HepG2 (cell line): ENCODE results near the gene TRAP1. TPM values are rescaled to one million over a fixed set of nuclear protein-coding genes. Genes with fewer than 3 reads are reported as not detected.

Source experiments
- BORCS8-MEF2B ChIP-seq: sonication (generic); formaldehyde crosslinking; IDR thresholded peaks from 2 replicates; pipeline ENCODE4 v1.8.0; 2022; ENCODE audit warnings: mild to moderate bottlenecking, missing genetic modification reagents
- BRCA1 ChIP-seq: sonication (generic); formaldehyde crosslinking; IDR thresholded peaks from 2 replicates; pipeline ENCODE4 v1.4.0; 2020; ENCODE audit warnings: missing genetic modification reagents
- FOXA1 ChIP-seq, 2 experiments: fragments of 450-650 bp in 1 of 2; sonication (generic) in 1 of 2; formaldehyde crosslinking in 1 of 2; IDR thresholded peaks; 2 replicates each; pipeline versions ENCODE4 v1.4.0 to v1.6.1; 2016 to 2020; ENCODE audit warnings: missing genetic modification reagents in 1 of 2
- MTA1 ChIP-seq: sonication (generic); formaldehyde crosslinking; IDR thresholded peaks from 2 replicates; pipeline ENCODE4 v1.4.0; 2020; ENCODE audit warnings: missing genetic modification reagents, mild to moderate bottlenecking, borderline replicate concordance
- PPARG ChIP-seq: conservative IDR thresholded peaks from 2 replicates; pipeline ENCODE4 v1.6.1; 2016; ENCODE audit warnings: missing biosample characterization, missing genetic modification reagents
- RCOR2 ChIP-seq: IDR thresholded peaks from 2 replicates; pipeline ENCODE4 v1.6.1; 2016; ENCODE audit warnings: missing biosample characterization, missing genetic modification reagents
- ZBTB1 ChIP-seq: sonication (generic); formaldehyde crosslinking; IDR thresholded peaks from 2 replicates; pipeline ENCODE4 v1.4.0; 2020; ENCODE audit warnings: missing genetic modification reagents, borderline replicate concordance
- ZBTB38 ChIP-seq: sonication (generic); formaldehyde crosslinking; IDR thresholded peaks from 2 replicates; pipeline ENCODE4 v1.5.1; 2020; ENCODE audit warnings: mild to moderate bottlenecking, missing genetic modification reagents
- ZBTB42 ChIP-seq: sonication (generic); formaldehyde crosslinking; IDR thresholded peaks from 2 replicates; pipeline ENCODE4 v1.5.0; 2020; ENCODE audit warnings: mild to moderate bottlenecking, missing genetic modification reagents
- polyA plus RNA-seq, 8 experiments: library from polyadenylated mRNA; depleted of rRNA in 3 of 8; stranded (reverse) in 7 of 8; unstranded in 1 of 8; fragments of >200 nt; fragmentation: Illumina TruSeq in 4 of 8; extraction: Trizol in 4 of 8; gene quantifications; 2 replicates each; pipeline versions ENCODE4 v1.2.1 to v1.2.3, GENCODE V29; 2011 to 2016; ENCODE audit warnings: low read depth in 4 of 8, missing spikeins in 1 of 8, mixed read lengths in 1 of 8; ENCODE audit not compliant: insufficient read depth in 1 of 8
- total RNA-seq, 5 experiments: library from RNA; depleted of rRNA; stranded (reverse); fragments of >200 nt; fragmentation: Illumina TruSeq; extraction: Trizol; gene quantifications; 2 replicates each; pipeline ENCODE4 v1.2.3, GENCODE V29; 2016; ENCODE audit warnings: low read depth in 1 of 5
- TF ChIP-seq, protein P1 (sequence below): sonication (generic); formaldehyde crosslinking; IDR thresholded peaks from 2 replicates; pipeline ENCODE4 v1.4.0; 2020; ENCODE audit warnings: missing genetic modification reagents, mild to moderate bottlenecking, borderline replicate concordance
- TF ChIP-seq, protein P2 (sequence below): sonication (generic); formaldehyde crosslinking; IDR thresholded peaks from 2 replicates; pipeline ENCODE4 v1.4.0; 2020; ENCODE audit warnings: mild to moderate bottlenecking, missing genetic modification reagents
- TF ChIP-seq, protein P3 (sequence below): sonication (generic); formaldehyde crosslinking; IDR thresholded peaks from 2 replicates; pipeline ENCODE4 v1.4.0; 2020; ENCODE audit warnings: missing genetic modification reagents
- TF ChIP-seq, protein P4 (sequence below), 2 experiments: fragments of 450-650 bp in 1 of 2; sonication (generic) in 1 of 2; formaldehyde crosslinking; IDR thresholded peaks; 2 replicates each; pipeline versions ENCODE4 v1.5.0 to v1.8.0; 2020 to 2022; ENCODE audit warnings: mild to moderate bottlenecking in 1 of 2, missing genetic modification reagents in 1 of 2

TRAP1 gene
- total and polyA plus RNA-seq, 2 of the 13 experiments (the other 11 are each of a cell fraction or from before 2014, with no cell fraction given), result 127 to 240 TPM

DNA sequence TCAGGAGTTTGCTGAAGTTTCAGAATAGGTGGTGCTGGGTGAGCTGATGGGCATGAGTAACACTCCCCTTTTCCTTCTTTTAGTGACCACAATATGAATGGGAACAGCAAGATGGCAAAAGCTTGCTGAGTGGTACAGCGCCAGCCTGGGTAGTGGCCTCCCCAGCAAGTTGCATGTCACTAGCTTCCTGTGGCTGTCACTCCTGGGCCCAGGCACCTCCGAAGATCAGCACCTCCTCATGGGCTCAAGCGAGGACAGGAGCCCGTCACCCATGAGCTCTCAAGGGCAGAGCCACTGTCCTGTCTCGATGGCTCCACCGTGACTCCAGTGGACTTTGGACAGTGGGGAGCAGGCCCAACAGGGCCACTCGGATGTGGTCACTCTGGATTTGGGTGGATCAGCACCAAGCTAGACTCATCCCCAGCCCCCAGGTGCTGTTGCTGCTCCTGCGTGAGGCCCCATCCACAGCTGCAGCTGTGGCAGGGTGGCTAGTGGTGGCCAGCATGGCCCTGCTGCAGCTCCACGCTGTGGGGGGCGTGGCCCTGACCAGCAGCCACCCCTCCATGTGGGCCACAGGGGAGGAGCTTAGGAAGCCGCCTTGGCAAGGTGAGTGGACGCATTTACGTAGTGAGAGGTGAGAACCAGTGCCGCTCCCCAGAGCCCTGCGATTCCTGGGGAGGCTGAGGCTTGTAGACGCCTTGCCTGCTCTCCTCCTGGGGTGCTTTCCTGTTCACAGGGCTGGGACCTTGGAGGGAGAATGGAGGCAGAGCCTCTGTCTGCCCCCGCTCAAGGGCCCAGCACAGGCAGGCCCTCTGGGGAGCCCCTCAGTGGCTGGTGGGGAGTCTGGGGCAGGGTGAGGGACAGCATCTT is 76.5 kb downstream of the TRAP1 start (continued):
- TF ChIP-seq ZBTB1 (no peak), FOXA1 (IDR thresholded peaks at IDR 0.05) (no peak), FOXA1 (CRISPR knock-in tag; IDR thresholded peaks at IDR 0.05) (no peak), BRCA1 (CRISPR knock-in tag) (no peak), PPARG (CRISPR knock-in tag) (0 out of 2 replicates have a peak, but pooled peaks have one; percentile 5), MTA1 (CRISPR knock-in tag) (0 out of 2 replicates have a peak, but pooled peaks have one; percentile 12), ZBTB38 (no peak), RCOR2 (CRISPR knock-in tag) (no peak), BORCS8-MEF2B (CRISPR knock-in tag) (no peak), ZBTB42 (no peak)
- TF ChIP-seq, protein P1, sequence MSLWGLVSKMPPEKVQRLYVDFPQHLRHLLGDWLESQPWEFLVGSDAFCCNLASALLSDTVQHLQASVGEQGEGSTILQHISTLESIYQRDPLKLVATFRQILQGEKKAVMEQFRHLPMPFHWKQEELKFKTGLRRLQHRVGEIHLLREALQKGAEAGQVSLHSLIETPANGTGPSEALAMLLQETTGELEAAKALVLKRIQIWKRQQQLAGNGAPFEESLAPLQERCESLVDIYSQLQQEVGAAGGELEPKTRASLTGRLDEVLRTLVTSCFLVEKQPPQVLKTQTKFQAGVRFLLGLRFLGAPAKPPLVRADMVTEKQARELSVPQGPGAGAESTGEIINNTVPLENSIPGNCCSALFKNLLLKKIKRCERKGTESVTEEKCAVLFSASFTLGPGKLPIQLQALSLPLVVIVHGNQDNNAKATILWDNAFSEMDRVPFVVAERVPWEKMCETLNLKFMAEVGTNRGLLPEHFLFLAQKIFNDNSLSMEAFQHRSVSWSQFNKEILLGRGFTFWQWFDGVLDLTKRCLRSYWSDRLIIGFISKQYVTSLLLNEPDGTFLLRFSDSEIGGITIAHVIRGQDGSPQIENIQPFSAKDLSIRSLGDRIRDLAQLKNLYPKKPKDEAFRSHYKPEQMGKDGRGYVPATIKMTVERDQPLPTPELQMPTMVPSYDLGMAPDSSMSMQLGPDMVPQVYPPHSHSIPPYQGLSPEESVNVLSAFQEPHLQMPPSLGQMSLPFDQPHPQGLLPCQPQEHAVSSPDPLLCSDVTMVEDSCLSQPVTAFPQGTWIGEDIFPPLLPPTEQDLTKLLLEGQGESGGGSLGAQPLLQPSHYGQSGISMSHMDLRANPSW (CRISPR knock-in tag), result no peak
- TF ChIP-seq, protein P2, sequence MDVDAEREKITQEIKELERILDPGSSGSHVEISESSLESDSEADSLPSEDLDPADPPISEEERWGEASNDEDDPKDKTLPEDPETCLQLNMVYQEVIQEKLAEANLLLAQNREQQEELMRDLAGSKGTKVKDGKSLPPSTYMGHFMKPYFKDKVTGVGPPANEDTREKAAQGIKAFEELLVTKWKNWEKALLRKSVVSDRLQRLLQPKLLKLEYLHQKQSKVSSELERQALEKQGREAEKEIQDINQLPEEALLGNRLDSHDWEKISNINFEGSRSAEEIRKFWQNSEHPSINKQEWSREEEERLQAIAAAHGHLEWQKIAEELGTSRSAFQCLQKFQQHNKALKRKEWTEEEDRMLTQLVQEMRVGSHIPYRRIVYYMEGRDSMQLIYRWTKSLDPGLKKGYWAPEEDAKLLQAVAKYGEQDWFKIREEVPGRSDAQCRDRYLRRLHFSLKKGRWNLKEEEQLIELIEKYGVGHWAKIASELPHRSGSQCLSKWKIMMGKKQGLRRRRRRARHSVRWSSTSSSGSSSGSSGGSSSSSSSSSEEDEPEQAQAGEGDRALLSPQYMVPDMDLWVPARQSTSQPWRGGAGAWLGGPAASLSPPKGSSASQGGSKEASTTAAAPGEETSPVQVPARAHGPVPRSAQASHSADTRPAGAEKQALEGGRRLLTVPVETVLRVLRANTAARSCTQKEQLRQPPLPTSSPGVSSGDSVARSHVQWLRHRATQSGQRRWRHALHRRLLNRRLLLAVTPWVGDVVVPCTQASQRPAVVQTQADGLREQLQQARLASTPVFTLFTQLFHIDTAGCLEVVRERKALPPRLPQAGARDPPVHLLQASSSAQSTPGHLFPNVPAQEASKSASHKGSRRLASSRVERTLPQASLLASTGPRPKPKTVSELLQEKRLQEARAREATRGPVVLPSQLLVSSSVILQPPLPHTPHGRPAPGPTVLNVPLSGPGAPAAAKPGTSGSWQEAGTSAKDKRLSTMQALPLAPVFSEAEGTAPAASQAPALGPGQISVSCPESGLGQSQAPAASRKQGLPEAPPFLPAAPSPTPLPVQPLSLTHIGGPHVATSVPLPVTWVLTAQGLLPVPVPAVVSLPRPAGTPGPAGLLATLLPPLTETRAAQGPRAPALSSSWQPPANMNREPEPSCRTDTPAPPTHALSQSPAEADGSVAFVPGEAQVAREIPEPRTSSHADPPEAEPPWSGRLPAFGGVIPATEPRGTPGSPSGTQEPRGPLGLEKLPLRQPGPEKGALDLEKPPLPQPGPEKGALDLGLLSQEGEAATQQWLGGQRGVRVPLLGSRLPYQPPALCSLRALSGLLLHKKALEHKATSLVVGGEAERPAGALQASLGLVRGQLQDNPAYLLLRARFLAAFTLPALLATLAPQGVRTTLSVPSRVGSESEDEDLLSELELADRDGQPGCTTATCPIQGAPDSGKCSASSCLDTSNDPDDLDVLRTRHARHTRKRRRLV (CRISPR knock-in tag), result no peak
- TF ChIP-seq, protein P3, sequence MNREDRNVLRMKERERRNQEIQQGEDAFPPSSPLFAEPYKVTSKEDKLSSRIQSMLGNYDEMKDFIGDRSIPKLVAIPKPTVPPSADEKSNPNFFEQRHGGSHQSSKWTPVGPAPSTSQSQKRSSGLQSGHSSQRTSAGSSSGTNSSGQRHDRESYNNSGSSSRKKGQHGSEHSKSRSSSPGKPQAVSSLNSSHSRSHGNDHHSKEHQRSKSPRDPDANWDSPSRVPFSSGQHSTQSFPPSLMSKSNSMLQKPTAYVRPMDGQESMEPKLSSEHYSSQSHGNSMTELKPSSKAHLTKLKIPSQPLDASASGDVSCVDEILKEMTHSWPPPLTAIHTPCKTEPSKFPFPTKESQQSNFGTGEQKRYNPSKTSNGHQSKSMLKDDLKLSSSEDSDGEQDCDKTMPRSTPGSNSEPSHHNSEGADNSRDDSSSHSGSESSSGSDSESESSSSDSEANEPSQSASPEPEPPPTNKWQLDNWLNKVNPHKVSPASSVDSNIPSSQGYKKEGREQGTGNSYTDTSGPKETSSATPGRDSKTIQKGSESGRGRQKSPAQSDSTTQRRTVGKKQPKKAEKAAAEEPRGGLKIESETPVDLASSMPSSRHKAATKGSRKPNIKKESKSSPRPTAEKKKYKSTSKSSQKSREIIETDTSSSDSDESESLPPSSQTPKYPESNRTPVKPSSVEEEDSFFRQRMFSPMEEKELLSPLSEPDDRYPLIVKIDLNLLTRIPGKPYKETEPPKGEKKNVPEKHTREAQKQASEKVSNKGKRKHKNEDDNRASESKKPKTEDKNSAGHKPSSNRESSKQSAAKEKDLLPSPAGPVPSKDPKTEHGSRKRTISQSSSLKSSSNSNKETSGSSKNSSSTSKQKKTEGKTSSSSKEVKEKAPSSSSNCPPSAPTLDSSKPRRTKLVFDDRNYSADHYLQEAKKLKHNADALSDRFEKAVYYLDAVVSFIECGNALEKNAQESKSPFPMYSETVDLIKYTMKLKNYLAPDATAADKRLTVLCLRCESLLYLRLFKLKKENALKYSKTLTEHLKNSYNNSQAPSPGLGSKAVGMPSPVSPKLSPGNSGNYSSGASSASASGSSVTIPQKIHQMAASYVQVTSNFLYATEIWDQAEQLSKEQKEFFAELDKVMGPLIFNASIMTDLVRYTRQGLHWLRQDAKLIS (CRISPR knock-in tag), result no peak
- TF ChIP-seq, protein P4, sequence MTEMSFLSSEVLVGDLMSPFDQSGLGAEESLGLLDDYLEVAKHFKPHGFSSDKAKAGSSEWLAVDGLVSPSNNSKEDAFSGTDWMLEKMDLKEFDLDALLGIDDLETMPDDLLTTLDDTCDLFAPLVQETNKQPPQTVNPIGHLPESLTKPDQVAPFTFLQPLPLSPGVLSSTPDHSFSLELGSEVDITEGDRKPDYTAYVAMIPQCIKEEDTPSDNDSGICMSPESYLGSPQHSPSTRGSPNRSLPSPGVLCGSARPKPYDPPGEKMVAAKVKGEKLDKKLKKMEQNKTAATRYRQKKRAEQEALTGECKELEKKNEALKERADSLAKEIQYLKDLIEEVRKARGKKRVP (CRISPR knock-in tag; IDR thresholded peaks at IDR 0.05), result no peak
